GM18907 (cell line): ENCODE measurements around the gene ZNF317.

Experiments used
- ATAC-seq: cut with Tn5 transposase; IDR thresholded peaks from one replicate; pipeline ENCODE4 v1.9.1; 2021; ENCODE audit warnings: mild to moderate bottlenecking, moderate library complexity; ENCODE audit not compliant: unreplicated experiment

Gene ZNF317

DNA sequence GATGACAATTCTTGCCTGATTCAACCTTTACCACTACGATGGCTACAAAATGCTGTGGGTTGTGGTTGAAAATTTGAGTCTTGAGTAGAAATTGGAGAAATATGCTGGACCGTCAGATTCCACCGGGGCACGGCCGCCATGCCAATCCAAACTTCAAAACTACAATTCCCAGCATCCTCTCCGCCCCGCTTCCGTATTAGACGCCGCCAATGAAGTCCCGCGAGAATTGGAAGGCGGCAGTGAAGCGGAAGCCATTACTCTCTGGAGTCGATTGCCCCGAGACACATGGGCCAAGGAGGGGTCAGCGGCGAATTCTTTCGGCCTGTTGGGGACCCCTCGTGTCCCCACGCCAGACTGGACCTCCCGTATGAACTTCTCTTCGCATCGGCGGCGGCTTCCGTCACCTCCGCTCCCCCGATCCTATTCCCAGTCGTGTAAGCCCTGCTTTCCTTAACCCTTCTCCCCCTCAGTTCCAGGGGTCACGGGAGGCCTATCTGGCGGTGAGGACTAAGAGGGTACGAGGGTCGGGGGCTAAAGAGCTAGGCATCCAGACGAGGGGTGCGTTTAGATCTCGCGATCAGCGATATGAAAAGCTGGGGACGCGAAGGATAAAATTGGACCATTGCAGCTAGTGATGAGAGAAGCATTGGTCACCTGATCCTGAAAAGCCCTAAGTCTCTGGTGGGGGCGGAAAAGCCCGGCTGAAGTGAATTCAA is at the start of gene ZNF317:
TSS of gene ZNF317 (plus strand) at position 239 of the 716 bp plus-strand sequence. CDS start 15,620 bp downstream, outside the sequence.
- peak; percentile 95 for ATAC-seq

DNA sequence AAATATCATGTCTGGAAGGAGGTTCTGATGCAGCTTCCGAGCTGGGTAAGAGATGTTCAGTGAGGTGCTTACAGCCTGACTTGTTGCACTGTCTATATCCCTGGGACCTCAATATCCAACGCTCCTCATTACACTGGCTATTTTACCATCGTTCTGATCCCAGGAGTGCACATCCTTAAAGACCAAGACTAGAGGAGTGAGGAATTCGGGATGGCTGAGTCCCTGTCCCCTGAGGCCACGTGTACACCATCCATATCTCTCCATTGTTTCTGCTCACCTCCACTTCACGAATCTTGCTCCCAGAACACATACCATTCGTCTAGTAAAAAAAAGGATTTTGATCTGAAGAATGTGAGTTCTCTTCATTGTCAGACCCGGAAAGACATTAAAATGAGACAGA is 32.8 kb upstream of the ZNF317 start, which contains the start of gene OR7G2:
TSS of gene OR7G2 (minus strand) at position 101 of the 400 bp plus-strand sequence. CDS start 4,232 bp downstream, outside the sequence.
- ATAC-seq = no peak

DNA sequence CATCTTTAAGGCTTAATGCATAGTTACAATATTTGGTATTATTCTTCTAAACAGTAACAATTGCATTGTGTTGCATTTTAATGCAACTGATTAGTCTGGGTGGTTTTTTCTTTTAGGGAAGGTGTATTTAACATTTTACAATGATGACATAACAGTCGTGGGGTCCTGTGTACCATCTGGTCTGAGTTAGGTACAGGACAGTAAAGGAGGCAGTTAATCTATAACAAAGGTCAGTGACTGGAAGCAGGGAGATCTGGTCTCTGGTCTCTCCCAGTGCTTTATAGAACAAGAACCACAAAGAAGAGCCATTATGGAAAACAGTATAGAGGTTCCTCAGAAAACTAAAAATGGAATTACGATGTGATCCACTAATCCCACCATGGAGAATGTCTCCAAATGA is 30.2 kb upstream of the ZNF317 start:
- no peak for ATAC-seq

DNA sequence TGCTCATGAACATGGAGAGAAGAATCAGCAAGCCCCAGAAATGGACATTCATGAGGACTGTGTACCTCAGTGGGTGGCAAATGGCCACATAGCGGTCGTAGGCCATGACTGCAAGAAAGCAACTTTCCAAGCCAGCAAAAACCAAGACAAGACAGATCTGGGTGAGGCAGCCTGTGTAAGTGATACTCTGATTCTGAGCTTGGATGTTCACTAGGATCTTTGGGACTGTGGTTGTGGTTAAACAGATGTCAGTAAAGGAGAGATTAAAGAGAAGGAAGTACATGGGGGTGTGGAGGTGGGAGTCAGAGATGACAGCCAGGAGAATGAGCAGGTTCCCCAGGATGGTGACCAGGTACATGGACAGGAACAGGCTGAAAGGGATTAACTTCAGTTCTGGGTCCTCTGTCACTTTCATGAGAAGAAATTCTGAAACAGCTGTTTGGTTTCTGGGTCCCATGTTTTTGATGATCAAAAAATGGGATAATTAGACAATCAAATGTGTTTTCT is 24.8 kb upstream of the ZNF317 start, which contains the start of gene OR7G1:
TSS of gene OR7G1 (minus strand) at position 457 of the 507 bp plus-strand sequence. CDS start at position 457, 0 bp downstream.
- no peak for ATAC-seq

DNA sequence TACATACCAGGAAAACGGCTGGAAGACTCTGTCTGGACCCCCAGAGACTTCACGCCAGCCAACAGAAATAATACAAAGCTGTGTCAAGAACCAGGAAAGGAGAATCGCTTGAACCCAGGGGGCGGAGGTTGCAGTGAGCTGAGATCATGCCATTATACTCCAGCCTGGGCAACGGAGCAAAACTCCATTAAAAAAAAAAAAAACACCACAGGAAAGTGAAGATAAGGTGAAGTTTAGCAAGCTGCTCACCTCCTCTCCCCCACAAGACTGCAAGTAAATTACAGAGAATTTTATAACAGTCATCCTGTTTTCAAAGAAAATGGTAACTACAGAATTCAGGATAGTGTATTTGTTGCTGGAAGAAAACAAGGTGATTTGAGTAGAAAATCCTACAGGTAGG is 23.6 kb upstream of the ZNF317 start:
- ATAC-seq = no peak

DNA sequence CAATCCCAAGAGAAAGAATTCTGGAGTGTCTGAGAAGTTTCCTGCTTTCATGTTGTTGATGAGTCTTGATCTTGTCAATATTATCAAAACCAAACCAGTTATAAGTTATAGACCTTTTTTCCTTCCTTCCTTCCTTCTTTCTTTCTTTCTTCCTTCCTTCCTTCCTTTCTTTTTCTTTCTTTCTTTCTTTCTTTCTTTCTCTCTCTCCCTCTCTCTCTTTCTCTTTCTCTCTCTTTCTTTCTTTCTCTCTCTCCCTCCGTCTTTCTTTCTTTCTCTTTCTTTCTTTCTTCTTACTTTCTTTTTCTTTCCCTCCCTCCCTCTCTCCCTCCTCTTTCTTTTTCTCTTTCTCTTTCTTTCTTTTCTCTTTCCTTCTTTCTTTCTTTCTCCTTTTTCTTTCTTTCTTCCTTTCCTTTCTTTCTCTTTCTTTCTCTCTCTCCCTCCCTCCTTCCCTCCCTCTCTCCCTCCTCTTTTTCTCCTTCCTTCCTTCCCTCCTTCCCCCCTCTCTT is 13.2 kb upstream of the ZNF317 start, which contains the start of gene OR7G3:
TSS of gene OR7G3 (minus strand) at position 51 of the 506 bp plus-strand sequence. CDS start at position 51, 0 bp downstream.
- no peak for ATAC-seq

DNA sequence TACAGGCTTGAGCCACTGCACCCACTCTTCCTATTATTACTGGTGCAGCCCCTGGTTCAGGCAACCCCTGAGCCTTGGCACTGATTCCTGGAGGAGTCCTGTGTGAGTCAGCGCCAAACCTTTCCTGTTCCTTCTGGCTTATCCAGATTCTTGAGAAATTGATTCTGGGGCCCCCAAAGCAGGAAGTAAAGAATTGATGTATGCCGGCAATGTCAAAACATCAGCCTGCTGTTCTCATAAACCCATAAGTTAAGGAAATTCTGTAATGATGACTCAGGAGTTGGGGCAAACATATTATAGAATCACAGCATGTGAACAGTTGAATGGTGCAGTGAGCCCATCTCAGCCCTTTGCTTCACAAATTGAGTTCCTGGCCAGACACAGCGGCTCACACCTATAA is 12.0 kb upstream of the ZNF317 start:
- ATAC-seq = no peak

DNA sequence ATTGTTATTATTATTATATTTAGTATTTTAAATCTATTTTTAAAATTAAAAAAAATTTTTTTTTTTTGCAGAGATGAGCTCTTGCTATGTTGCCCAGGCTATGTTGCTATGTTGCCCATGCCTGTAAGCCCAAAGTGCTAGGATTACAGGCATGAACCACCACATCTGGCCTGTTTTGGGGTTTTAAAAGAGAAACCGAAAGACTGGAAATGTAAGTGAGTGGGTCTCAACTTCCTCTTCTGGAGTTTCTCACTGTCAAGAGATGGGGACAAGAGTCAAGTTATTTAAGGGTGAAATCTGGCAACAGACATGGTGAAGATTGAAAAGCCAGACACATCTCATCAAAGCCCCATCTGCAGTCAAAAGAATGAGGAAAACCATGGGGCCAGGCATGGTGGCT is 9.2 kb upstream of the ZNF317 start:
- no peak for ATAC-seq

DNA sequence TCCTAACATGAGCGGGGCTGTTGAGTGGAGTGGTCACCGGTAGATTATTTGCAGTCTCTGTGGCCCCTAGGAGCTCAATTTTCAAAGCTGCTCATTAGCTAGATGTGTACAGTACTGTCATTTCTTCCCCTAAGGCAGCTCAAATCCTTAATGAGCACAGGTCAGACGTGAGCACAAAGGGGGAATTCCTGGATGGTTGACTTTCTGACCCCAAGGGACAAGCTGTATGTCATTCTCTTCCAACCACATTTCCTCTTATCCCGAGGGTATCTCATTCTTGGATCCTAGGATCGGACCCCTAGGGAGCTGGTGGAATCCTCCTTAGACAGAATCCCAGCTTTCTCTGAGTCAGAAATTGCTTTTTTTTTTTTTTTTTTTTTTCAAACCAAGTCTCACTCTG is 7.8 kb upstream of the ZNF317 start:
- no peak for ATAC-seq

DNA sequence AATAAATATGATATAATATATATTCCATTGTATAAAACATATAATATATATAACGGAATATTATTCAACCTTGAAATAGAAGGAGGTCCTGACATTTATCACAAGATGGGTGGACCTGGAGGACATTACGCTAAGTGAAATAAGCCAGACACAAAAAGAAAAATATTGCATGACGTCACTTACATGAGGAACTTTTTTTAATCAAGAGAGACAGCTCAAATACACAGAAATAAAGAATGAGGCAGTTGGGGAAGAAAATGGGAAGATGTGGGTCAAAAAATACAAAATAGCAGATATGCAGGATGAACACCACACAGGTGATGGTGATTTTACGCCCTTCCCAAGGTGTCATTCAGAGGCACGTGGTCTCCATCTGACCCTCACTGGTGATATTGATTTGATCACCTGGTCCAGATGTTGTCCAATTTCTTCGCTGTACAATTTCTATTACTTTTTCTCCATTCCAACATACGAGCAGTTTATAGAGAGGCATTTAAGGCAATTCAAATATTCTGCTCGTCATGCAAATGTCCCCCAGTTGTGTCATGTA is 513 bp upstream of the ZNF317 start:
- ATAC-seq = peak; percentile 16

DNA sequence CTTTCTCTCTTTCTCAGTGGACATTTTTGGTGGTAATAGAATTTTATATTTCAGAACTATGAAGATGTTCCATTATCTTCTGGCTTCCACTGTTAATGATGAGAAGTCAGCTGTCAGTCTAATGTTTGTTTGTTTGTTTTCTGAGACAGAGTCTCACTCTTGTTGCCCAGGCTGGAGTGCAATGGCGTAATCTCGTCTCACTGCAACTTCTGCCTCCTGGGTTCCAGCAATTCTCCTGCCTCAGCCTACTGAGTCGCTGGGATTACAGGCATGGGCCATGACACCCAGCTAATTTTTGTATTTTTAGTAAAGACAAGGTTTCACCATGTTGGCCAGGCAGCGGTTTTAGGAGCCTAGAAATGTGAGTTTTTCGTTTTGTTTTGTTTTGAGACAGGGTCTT is 4.7 kb downstream of the ZNF317 start:
- ATAC-seq = no peak

DNA sequence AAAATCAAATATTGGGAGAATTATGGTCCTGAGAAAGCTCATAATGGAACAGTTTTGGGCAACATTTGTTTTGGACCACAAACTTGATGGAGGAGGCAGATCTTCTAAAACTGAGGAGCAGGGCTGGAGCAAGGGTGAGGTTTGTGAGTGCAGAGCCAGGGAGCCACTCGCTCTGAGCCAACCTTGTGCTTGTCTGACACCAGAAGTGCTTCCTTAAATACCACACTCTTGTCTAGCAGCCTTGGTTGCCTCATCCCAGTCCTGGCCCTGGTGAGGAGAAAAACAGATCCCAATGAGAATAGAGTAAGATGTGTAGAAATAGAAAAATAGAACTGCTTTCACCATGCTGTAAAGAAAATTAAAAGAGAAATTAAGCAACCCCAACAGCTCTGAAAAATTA is 6.7 kb downstream of the ZNF317 start:
- ATAC-seq = no peak

DNA sequence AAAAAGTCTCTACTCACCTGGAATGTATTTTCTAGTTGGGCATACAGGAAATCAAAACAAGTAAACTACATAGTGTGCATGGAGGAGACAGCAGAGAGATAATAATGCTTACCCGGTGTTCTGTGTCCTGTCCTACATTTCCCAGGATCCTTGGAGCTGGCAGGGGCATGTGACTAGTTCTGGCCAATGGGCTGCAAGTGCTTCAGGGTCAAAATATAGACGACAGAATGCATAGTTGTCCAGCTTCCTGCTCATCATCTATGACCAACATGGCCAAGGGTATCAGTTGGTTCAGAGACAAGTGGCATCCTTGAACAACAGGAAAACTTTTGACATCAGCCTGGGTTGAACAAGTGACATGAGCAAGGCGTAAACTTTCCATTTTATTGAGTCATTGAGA is 8.5 kb downstream of the ZNF317 start:
- ATAC-seq = no peak

DNA sequence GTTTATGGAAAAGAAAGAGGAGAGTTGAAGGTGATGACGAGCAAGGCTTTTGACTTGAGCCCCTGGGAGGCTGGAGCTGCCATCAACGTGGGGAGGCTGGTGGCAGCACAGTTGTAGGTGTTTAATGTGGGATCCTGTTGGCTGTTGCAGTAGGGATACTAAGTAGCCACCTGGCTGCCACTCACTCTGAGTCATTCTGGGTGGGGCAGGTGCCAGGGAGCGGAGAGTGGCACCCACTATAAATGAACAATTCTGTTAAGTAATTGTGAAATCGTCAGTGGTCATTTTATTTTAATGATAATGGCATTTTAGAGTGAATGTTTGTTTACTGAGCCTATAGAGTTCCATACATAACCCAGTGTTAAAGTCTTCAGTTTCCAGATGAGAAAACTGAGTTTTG is 9.8 kb downstream of the ZNF317 start:
- ATAC-seq = no peak

DNA sequence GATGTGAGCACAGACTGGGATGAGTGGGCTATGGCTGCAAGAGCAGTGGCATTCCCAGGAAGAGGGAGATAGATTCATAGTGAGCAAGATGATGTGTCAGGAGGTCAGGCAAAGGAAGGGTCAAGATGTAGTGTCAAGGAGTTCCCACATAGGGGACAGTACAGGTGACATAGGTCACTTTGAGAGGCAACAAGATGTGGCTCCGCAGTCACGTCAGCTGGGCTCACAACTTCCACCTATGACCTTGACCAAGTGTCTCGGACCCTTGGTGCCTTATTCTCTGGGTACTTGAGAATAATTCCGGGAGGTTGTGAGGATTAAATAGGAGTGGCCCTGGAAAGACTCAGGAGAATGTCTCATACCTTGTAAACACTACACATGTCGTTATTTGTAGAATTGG is 10.5 kb downstream of the ZNF317 start:
- ATAC-seq = no peak

DNA sequence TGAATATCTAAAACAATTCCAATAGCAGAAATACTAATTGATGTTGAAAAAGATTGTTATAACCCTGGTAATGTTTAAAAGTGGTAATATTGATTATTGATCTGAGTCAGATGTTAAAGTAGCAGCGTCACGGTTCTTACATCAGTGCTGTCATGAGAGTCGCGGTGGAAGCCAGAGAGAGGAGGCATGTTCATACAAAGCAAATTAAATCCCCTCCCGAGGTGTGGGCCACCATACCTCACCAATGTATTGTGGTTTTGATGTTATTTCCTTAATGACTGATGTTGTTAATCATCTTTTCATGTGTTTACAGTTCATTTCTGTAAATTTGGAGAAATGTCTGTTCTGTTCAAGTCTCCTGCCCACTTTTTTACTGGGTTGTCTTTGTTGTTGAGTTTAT is 11.2 kb downstream of the ZNF317 start:
- no peak for ATAC-seq

DNA sequence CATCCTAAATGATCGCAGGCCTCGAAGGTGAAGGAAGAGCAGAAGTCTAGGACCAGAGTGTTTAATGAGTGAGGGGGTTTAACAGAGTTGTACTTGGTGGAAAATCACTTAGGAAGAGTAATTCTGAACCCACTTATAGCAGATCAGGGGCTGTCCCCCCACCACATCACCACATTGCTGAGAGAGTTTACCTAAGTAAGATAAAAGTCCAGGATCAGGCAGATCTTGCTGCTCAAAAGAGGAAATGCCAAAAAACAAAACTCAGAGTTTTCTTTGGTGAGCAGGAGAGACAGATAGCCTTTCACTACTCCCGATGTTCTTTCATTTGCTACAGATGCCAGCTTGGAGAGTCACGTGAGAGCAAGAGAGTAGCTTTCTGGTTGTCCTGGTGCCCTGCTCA is 15.4 kb downstream of the ZNF317 start:
- no peak for ATAC-seq

DNA sequence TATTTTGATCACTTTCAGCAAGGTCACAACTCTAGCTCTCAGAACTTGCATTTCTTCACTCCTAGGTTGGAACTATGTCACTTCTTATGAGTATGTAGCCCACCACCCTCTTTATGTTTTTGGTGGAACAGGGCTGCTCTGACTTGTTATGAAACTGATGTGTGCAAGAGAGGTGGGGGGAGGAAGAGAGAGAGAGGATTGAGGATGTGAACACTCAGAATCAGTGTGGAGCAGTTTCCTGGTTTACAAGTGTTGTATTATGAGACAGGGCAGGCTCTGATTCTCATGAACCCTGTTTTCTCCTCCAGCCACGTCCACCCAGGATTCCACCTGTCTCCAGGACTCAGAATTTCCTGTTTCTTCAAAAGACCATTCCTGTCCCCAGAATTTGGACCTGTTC is 16.1 kb downstream of the ZNF317 start:
- ATAC-seq = no peak

DNA sequence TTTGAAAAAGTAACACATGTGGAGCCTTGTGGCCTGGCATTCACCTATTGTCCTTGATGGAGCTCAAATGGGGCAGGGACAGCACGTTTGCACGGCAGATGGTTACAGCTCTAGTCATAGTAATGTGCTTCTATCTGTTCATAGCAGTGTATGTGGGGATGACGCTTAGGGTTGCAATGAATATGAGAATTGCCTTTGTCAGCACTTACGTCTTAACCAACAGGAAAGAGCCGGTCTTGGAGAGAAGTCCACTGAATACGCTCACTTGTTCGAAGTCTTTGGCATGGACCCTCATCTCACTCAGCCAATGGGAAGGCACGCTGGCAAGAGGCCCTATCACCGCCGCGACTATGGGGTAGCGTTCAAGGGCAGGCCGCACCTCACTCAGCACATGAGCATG is 19.7 kb downstream of the ZNF317 start:
- ATAC-seq = no peak

DNA sequence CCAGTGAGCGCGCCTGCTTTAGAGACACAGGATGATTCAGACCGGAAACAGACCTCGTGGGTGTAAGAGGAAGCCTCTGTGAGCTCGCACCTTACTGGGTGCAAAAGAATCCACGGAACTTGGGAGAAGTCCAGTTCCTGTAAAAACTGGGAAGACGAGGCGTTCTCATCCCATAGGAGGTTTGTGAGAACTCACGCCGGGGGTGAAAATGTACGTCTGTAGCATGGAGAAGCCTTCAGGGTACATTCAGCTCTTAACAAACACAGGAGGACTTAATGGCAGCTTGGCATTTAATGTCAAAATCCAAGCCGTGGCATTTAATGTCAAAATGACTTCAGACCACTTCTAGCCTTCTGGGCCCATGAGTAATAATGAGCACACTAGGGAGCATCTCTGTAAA is 21.2 kb downstream of the ZNF317 start:
- ATAC-seq = no peak

DNA sequence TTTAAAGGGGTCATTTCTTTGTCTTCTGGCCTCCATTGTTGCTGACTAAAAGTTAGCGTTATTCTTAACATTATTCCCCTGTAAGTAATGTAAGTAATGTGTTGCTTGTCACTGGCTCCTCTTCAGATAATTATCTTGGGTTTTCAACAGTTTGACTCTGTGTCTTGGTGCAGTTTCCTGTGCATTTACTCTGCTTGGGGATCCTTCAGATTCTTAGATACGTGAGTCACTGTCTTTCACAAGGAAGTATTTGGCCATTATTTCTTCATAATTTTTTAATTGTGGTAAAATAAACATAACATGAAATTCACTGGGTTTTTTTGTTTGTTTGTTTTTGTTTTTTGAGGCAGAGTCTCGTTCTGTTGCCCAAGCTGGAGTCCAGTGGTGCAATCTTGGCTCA is 25.1 kb downstream of the ZNF317 start:
- no peak for ATAC-seq

DNA sequence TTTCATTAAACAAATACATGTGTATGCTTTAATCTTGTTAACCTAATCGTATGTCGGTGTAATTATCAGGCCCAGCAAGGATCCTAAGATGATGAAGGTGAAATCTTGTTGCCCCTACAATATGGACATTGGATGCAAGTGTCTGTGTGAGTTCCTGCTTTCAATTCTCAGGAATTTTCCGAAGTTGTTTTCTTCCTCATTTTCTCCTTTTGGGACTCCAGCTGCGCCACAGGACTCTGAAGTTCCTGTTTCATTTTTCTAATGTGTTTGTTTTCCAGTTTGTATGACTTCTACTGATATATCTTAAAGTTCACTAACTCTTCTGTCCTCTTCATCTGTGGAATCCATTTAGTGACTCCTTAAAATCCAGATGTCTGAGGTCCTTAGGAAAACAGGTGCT is 26.6 kb downstream of the ZNF317 start:
- ATAC-seq = no peak
